Kidney (tissue), 14 donors: ENCODE data around the gene FDX1. TPM values are rescaled to one million over a fixed set of nuclear protein-coding genes. Genes with fewer than 3 reads are reported as not detected.

Experiments used
- DNase-seq, 5 donors: peaks; one replicate each; pipeline ENCODE4 v3.0.0-alpha.2; 2013 to 2020
- FAIRE-seq: peaks from 2 replicates; lab custom pipeline; 2012; peaks lifted over from hg19 to GRCh38; lab: Jason Lieb, UNC
- H3K27ac ChIP-seq, 2 donors: one replicate each; pipeline ENCODE4 v1.7.0; 2013; ENCODE audit warnings: low read depth in 2 of 2, low read length in 2 of 2, inconsistent platforms in 1 of 2
- H3K27me3 ChIP-seq: one replicate; pipeline ENCODE4 v1.7.1; 2013; ENCODE audit warnings: low read length, inconsistent platforms; ENCODE audit not compliant: control insufficient read depth, insufficient read depth
- H3K36me3 ChIP-seq, 3 donors: one replicate each; pipeline versions ENCODE4 v1.7.0 to v1.7.1; 2013; ENCODE audit warnings: low read length in 3 of 3, control low read depth in 1 of 3, inconsistent platforms in 1 of 3; ENCODE audit not compliant: insufficient read depth in 3 of 3, control insufficient read depth in 2 of 3
- H3K4me1 ChIP-seq, 3 donors: one replicate each; pipeline versions ENCODE4 v1.7.0 to v1.7.1; 2013; ENCODE audit warnings: low read length in 3 of 3, inconsistent platforms in 1 of 3, low read depth in 1 of 3; ENCODE audit not compliant: control insufficient read depth in 2 of 3, insufficient read depth in 2 of 3
- H3K4me3 ChIP-seq, 3 donors: one replicate each; pipeline versions ENCODE4 v1.7.0 to v1.8.1; 2013; ENCODE audit warnings: low read length in 3 of 3, control low read depth in 1 of 3, inconsistent platforms in 1 of 3
- H3K9ac ChIP-seq, 3 donors: one replicate each; pipeline versions ENCODE4 v1.7.0 to v1.7.1; 2013; ENCODE audit warnings: low read length in 3 of 3, control low read depth in 1 of 3, inconsistent platforms in 1 of 3
- H3K9me3 ChIP-seq, 3 donors: one replicate each; pipeline versions ENCODE4 v1.7.0 to v1.7.1; 2013; ENCODE audit warnings: low read length in 3 of 3, control low read depth in 1 of 3, inconsistent platforms in 1 of 3; ENCODE audit not compliant: control insufficient read depth in 2 of 3, insufficient read depth in 1 of 3
- intact Hi-C: fragments of 100-400 bp; cut with DNase I; formaldehyde crosslinking; loops from one replicate; pipeline ENCODE4 v1.11.1; 2022
- polyA plus RNA-seq: library from polyadenylated mRNA; stranded (reverse); fragments of 350-450 nt; fragmentation: Illumina TruSeq; extraction: RNeasy Lipid Tissue Mini Kit (QIAGEN cat#74804); gene quantifications from one replicate; pipeline ENCODE4 v1.2.3, GENCODE V29; 2014; ENCODE audit warnings: low read depth, low replicate concordance; ENCODE audit not compliant: insufficient read depth
- total RNA-seq: library from RNA; stranded (reverse); fragmentation: NEBNext Ultra II Directional; extraction: Animal tissue kit (Norgen Biotek cat#: 25700); gene quantifications from one replicate; pipeline ENCODE4 v1.2.1, GENCODE V29; 2021
- TF ChIP-seq, protein P1 (sequence below): IDR thresholded peaks from 3 replicates; pipeline ENCODE4 v1.5.1; 2012; ENCODE audit warnings: mild to moderate bottlenecking, moderate library complexity, borderline replicate concordance; ENCODE audit not compliant: insufficient read depth; ENCODE audit errors: extremely low read depth
- donor health status: control.
- donor health status: control.
- donor health status: control.
- donor health status: control.
- donor health status: control.
- donor health status: DM: yes; HTN: yes; CAD: no.
- donor health status: Normal renal cell carcinoma (clear cell type).

The FDX1 gene
- total and polyA plus RNA-seq, 2 donors from 2014 or later: 13.1 to 34.4 TPM

DNA sequence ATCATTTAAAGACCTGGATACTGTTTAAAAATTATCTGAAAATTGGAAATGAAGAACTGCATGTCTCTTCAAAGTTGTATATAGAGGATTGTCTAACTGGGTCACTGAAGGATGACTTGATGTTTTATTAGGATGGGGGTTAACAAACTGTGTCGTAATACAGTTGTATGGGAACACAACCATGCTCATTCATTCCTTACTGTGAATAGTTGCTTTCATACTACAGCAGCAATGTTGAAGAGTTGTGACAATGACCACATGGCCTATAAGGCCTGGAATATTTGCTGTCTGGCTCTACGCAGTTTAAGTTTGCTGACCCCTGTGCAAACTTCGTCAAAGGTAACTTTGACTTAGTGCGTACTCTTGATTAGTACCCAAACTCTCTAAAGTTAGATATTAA, 38.4 kb downstream of the FDX1 start:
- intact Hi-C loops: loop anchor here (10.0 kb wide), 1 partner anchor 757 kb away; no protein-coding TSS in a partner anchor
- no peaks in the 10 kb centered on the region for H3K9me3 ChIP-seq
- no peak overlapping the region for H3K9ac ChIP-seq
- H3K27ac ChIP-seq: no peak overlapping the region
- no peak overlapping the region for H3K4me3 ChIP-seq
- no peaks in the 10 kb centered on the region for H3K4me1 ChIP-seq
- TF ChIP-seq, protein P1, sequence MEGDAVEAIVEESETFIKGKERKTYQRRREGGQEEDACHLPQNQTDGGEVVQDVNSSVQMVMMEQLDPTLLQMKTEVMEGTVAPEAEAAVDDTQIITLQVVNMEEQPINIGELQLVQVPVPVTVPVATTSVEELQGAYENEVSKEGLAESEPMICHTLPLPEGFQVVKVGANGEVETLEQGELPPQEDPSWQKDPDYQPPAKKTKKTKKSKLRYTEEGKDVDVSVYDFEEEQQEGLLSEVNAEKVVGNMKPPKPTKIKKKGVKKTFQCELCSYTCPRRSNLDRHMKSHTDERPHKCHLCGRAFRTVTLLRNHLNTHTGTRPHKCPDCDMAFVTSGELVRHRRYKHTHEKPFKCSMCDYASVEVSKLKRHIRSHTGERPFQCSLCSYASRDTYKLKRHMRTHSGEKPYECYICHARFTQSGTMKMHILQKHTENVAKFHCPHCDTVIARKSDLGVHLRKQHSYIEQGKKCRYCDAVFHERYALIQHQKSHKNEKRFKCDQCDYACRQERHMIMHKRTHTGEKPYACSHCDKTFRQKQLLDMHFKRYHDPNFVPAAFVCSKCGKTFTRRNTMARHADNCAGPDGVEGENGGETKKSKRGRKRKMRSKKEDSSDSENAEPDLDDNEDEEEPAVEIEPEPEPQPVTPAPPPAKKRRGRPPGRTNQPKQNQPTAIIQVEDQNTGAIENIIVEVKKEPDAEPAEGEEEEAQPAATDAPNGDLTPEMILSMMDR: no peak
- FAIRE-seq: no peak
- DNase-seq: no peak
- H3K36me3 ChIP-seq: peaks cover 0 to 7% (median 6%) of the 10 kb centered on the region in 3 donors
- no peaks in the 10 kb centered on the region for H3K27me3 ChIP-seq

- Histone ChIP-seq H3K27ac (no peak overlapping the region), H3K27me3 (no peaks in the 10 kb centered on the region), H3K9ac (no peak overlapping the region), H3K4me1 (no peaks in the 10 kb centered on the region), H3K36me3 (peaks cover 0 to 6% (median 4%) of the 10 kb centered on the region in 3 donors), H3K4me3 (no peak overlapping the region), H3K9me3 (no peaks in the 10 kb centered on the region)
- FAIRE-seq (no peak), DNase-seq (no peak)
- intact Hi-C loops: loop anchor here (10.0 kb wide), 1 partner anchor 756 kb away; no protein-coding TSS in a partner anchor
- TF ChIP-seq, protein P1: no peak
Measured at GRCh38 chr11:110469127-110469526, 39.4 kb downstream of the FDX1 start.

- peaks cover 0 to 4% (median 0%) of the 10 kb centered on the region in 3 donors for H3K36me3 ChIP-seq
- FAIRE-seq (no peak), DNase-seq (no peak)
- H3K9ac ChIP-seq: no peak overlapping the region
- H3K27ac ChIP-seq: no peak overlapping the region
- intact Hi-C loops: no loop called here
- no peak overlapping the region for H3K4me3 ChIP-seq
- TF ChIP-seq, protein P1: no peak
- no peaks in the 10 kb centered on the region for H3K27me3 ChIP-seq
- no peaks in the 10 kb centered on the region for H3K4me1 ChIP-seq
- no peaks in the 10 kb centered on the region for H3K9me3 ChIP-seq
Measured at GRCh38 chr11:110470716-110471115, 41.0 kb downstream of the FDX1 start.

- Histone ChIP-seq H3K27me3 (no peaks in the 10 kb centered on the region), H3K9me3 (no peaks in the 10 kb centered on the region), H3K36me3 (peaks cover 0 to 4% (median 0%) of the 10 kb centered on the region in 3 donors), H3K9ac (no peak overlapping the region), H3K4me1 (no peaks in the 10 kb centered on the region), H3K27ac (no peak overlapping the region), H3K4me3 (no peak overlapping the region)
- TF ChIP-seq, protein P1: no peak
- intact Hi-C loops: no loop called here
- FAIRE-seq: no peak
- no peak for DNase-seq
Measured at GRCh38 chr11:110471371-110471770, 41.6 kb downstream of the FDX1 start.
